IMR-90 (cell line): ENCODE measurements around the gene PLAAT4. TPM values are rescaled to one million over a fixed set of nuclear protein-coding genes. Genes with fewer than 3 reads are reported as not detected.

ENCODE experiments used
- ATAC-seq: fragments of 200-7000 bp; cut with Tn5 transposase; 2 replicates; pipeline ENCODE4 v1.9.1; 2020; ENCODE audit warnings: low read depth, mild to moderate bottlenecking, moderate library complexity
- BruUV-seq: library from RNA; stranded (reverse); fragments of 400-500 nt; replicated peaks from 2 replicates; lab custom pipeline; 2021; lab: Mats Ljungman, UMichigan
- CTCF ChIA-PET: fragments of 300-600 bp; formaldehyde crosslinking; extraction: SDS; loops from one replicate; lab custom pipeline; 2021; ENCODE audit warnings: antibody characterized with exemption; lab: Yijun Ruan, JAX
- POLR2A ChIA-PET: fragments of 300-600 bp; sonication (Branson Sonifier 250); formaldehyde crosslinking; loops from one replicate; lab custom pipeline; 2022; ENCODE audit warnings: antibody characterized with exemption; ENCODE audit not compliant: unreplicated experiment; lab: Charles Lee
- DNase-seq: peaks from one replicate; pipeline ENCODE4 v3.0.0; 2013
- H2AFZ ChIP-seq: replicated peaks from 2 replicates; pipeline ENCODE3; 2013; ENCODE audit warnings: low read length, mild to moderate bottlenecking; ENCODE audit not compliant: poor library complexity
- H2AK5ac ChIP-seq: 2 replicates; pipeline ENCODE4 v1.6.1; 2013; ENCODE audit warnings: low read depth, low read length, inconsistent platforms
- H2AK9ac ChIP-seq: replicated peaks from 2 replicates; pipeline ENCODE3; 2013; ENCODE audit warnings: mild to moderate bottlenecking, low read depth, low read length, moderate library complexity; ENCODE audit not compliant: poor library complexity
- H2BK120ac ChIP-seq: 2 replicates; pipeline ENCODE4 v1.6.1; 2013; ENCODE audit warnings: low read depth, low read length, inconsistent platforms
- H2BK15ac ChIP-seq: 3 replicates; pipeline ENCODE4 v1.6.1; 2013; ENCODE audit warnings: low read depth, low read length, inconsistent platforms
- H2BK20ac ChIP-seq: 2 replicates; pipeline ENCODE4 v1.6.1; 2013; ENCODE audit warnings: low read depth, mild to moderate bottlenecking, inconsistent platforms, low read length, moderate library complexity
- H2BK5ac ChIP-seq: 2 replicates; pipeline ENCODE4 v1.6.1; 2013; ENCODE audit warnings: mild to moderate bottlenecking, low read depth, low read length, inconsistent platforms; ENCODE audit not compliant: poor library complexity, severe bottlenecking
- H3K14ac ChIP-seq: replicated peaks from 2 replicates; pipeline ENCODE4 v1.6.1; 2013; ENCODE audit warnings: low read depth, low read length, inconsistent platforms
- H3K18ac ChIP-seq: 2 replicates; pipeline ENCODE4 v1.6.1; 2013; ENCODE audit warnings: low read depth, low read length, control low read depth
- H3K23ac ChIP-seq: 2 replicates; pipeline ENCODE4 v1.6.1; 2013; ENCODE audit warnings: low read depth, low read length, inconsistent platforms
- H3K27ac ChIP-seq: 2 replicates; pipeline ENCODE4 v1.5.1; 2013; ENCODE audit warnings: mild to moderate bottlenecking, control low read depth, low read length; ENCODE audit not compliant: insufficient read depth
- H3K27me3 ChIP-seq: 2 replicates; pipeline ENCODE4 v1.6.1; 2013; ENCODE audit warnings: low read length; ENCODE audit not compliant: control insufficient read depth, insufficient read depth
- H3K36me3 ChIP-seq: 2 replicates; pipeline ENCODE4 v1.6.1; 2013; ENCODE audit warnings: low read length, mixed read lengths; ENCODE audit not compliant: control insufficient read depth, insufficient read depth
- H3K4ac ChIP-seq: 2 replicates; pipeline ENCODE4 v1.6.1; 2013; ENCODE audit warnings: low read depth, low read length, inconsistent platforms
- H3K4me1 ChIP-seq: 2 replicates; pipeline ENCODE4 v1.6.1; 2013; ENCODE audit warnings: low read length, mixed read lengths; ENCODE audit not compliant: control insufficient read depth, insufficient read depth
- H3K4me2 ChIP-seq: 2 replicates; pipeline ENCODE4 v1.6.1; 2013; ENCODE audit warnings: low read depth, mild to moderate bottlenecking, control low read depth, low read length, moderate library complexity
- H3K4me3 ChIP-seq: 2 replicates; pipeline ENCODE4 v1.5.1; 2013; ENCODE audit warnings: low read depth, mild to moderate bottlenecking, control low read depth, low read length, moderate library complexity; ENCODE audit not compliant: insufficient read depth
- H3K56ac ChIP-seq: 2 replicates; pipeline ENCODE4 v1.6.1; 2013; ENCODE audit warnings: low read length, inconsistent platforms; ENCODE audit not compliant: insufficient read depth; ENCODE audit errors: extremely low read depth
- H3K79me1 ChIP-seq, 2 experiments: 2 replicates each; pipeline ENCODE4 v1.6.1; 2013; ENCODE audit warnings: low read length in 2 of 2, inconsistent platforms in 1 of 2, low read depth in 1 of 2
- H3K9ac ChIP-seq: 2 replicates; pipeline ENCODE4 v1.6.1; 2013; ENCODE audit warnings: low read depth, low read length, control low read depth
- H3K9me1 ChIP-seq: 2 replicates; pipeline ENCODE4 v1.6.1; 2013; ENCODE audit warnings: low read length, inconsistent platforms; ENCODE audit not compliant: insufficient read depth
- H3K9me3 ChIP-seq: 2 replicates; pipeline ENCODE4 v1.6.1; 2013; ENCODE audit warnings: low read length; ENCODE audit not compliant: control insufficient read depth, insufficient read depth
- H4K20me1 ChIP-seq: 2 replicates; pipeline ENCODE4 v1.6.1; 2013; ENCODE audit warnings: low read length, inconsistent platforms; ENCODE audit not compliant: insufficient read depth
- H4K5ac ChIP-seq: 2 replicates; pipeline ENCODE4 v1.6.1; 2013; ENCODE audit warnings: mild to moderate bottlenecking, low read depth, low read length, control low read depth
- H4K8ac ChIP-seq, 2 experiments: 2 replicates each; pipeline ENCODE4 v1.6.1; 2013; ENCODE audit warnings: low read depth in 2 of 2, low read length in 2 of 2, control low read depth in 1 of 2, inconsistent platforms in 1 of 2
- H4K91ac ChIP-seq: 2 replicates; pipeline ENCODE4 v1.6.1; 2013; ENCODE audit warnings: low read depth, low read length, inconsistent platforms; ENCODE audit not compliant: insufficient read depth
- FOS ChIP-seq: fragments of 150-350 bp; IDR thresholded peaks from 2 replicates; pipeline ENCODE4 v1.6.1; 2016; ENCODE audit warnings: low read depth, low read length
- MAFK ChIP-seq: IDR thresholded peaks from 2 replicates; pipeline ENCODE4 v1.6.1; 2012; ENCODE audit warnings: low read depth, low read length, improper control_type of control experiment
- POLR2A ChIP-seq: IDR thresholded peaks from 2 replicates; pipeline ENCODE4 v1.6.1; 2012; ENCODE audit warnings: mild to moderate bottlenecking, low read depth, low read length
- RAD21 ChIP-seq: IDR thresholded peaks from 2 replicates; pipeline ENCODE4 v1.6.1; 2012; ENCODE audit warnings: low read length, improper control_type of control experiment
- RCOR1 ChIP-seq: IDR thresholded peaks from 2 replicates; pipeline ENCODE4 v1.6.1; 2012; ENCODE audit warnings: mild to moderate bottlenecking, low read length, improper control_type of control experiment; ENCODE audit not compliant: insufficient replicate concordance
- WGBS, 2 experiments: methylation state at CpG; one replicate each; pipeline versions ENCODE4 v1.1.5 to v1.1.7; 2013; ENCODE audit warnings: missing lambda C conversion rate in 2 of 2; ENCODE audit not compliant: insufficient read length in 1 of 2; ENCODE audit errors: extremely low coverage in 2 of 2; 5-methylcytosine and 5-hydroxymethylcytosine counted together
- dilution Hi-C: fragments of 300-500 bp; cut with HindIII; formaldehyde crosslinking; loops from one replicate; pipeline ENCODE4 v1.14.3; 2018; ENCODE audit warnings: low sequenced_read_pairs; ENCODE audit not compliant: unreplicated experiment
- in situ Hi-C: fragments of 300-500 bp; cut with MboI; formaldehyde crosslinking; loops from 3 replicates; pipeline ENCODE4 v1.14.3; 2019; ENCODE audit warnings: low sequenced_read_pairs, inconsistent platforms, mixed read lengths
- intact Hi-C: fragments of 100-400 bp; cut with micrococcal nuclease; formaldehyde crosslinking; loops from 2 replicates; pipeline ENCODE4 v1.10.0; 2022
- polyA plus RNA-seq, 3 experiments: library from polyadenylated mRNA; depleted of rRNA; stranded (reverse); fragments of >200 nt; gene quantifications; 2 replicates each; pipeline ENCODE4 v1.2.3, GENCODE V29; 2012; ENCODE audit warnings: low replicate concordance in 1 of 3
- total RNA-seq: library from RNA; depleted of rRNA; stranded (reverse); fragments of >200 nt; gene quantifications from 2 replicates; pipeline ENCODE4 v1.2.3, GENCODE V29; 2012
- TF ChIP-seq, protein P1 (sequence below): conservative IDR thresholded peaks from 2 replicates; pipeline ENCODE4 v1.5.1; 2012; ENCODE audit warnings: mild to moderate bottlenecking, low read depth, low read length, improper control_type of control experiment

Gene PLAAT4
- total and polyA plus RNA-seq, 2 of the 4 experiments (the other 2 are of a cell fraction), result 0.17 to 0.18 TPM

GRCh38 chr11:63494975-63495374 is 41.6 kb upstream of the PLAAT4 start:
- no peak overlapping the region for H2BK20ac ChIP-seq
- peaks cover 29% of the 10 kb centered on the region for H3K27me3 ChIP-seq
- no peaks in the 10 kb centered on the region for H3K36me3 ChIP-seq
- ChIA-PET POLR2A (no interaction called here), CTCF (no interaction called here)
- H3K4me1 ChIP-seq, result no peaks in the 10 kb centered on the region
- no peak overlapping the region for H2AFZ ChIP-seq
- no peak overlapping the region for H3K56ac ChIP-seq
- no TSS peak for BruUV-seq
- H3K4me3 ChIP-seq, result no peak overlapping the region
- no peak overlapping the region for H2BK5ac ChIP-seq
- H4K91ac ChIP-seq, result no peak overlapping the region
- no peaks in the 10 kb centered on the region for H4K20me1 ChIP-seq
- in situ Hi-C loops (loop anchor here (25.0 kb wide), 1 partner anchor 442 kb away; the partner anchor contains the start of gene NAA40), dilution Hi-C loops (no loop called here), intact Hi-C loops (no loop called here)
- no peak overlapping the region for H2BK120ac ChIP-seq
- H3K27ac ChIP-seq, result no peak overlapping the region
- no peak overlapping the region for H2BK15ac ChIP-seq
- 60% methylated on average over 1 of the region's 6 CpGs; no CpG with 5 or more reads in 1 of the 2 experiments for WGBS, 2 experiments
- ATAC-seq, result no peak
- H3K18ac ChIP-seq, result no peak overlapping the region
- no peak overlapping the region for H3K9ac ChIP-seq
- no peak for TF ChIP-seq MAFK
- no peak for TF ChIP-seq RAD21
- TF ChIP-seq RCOR1, result no peak
- TF ChIP-seq, protein P1, sequence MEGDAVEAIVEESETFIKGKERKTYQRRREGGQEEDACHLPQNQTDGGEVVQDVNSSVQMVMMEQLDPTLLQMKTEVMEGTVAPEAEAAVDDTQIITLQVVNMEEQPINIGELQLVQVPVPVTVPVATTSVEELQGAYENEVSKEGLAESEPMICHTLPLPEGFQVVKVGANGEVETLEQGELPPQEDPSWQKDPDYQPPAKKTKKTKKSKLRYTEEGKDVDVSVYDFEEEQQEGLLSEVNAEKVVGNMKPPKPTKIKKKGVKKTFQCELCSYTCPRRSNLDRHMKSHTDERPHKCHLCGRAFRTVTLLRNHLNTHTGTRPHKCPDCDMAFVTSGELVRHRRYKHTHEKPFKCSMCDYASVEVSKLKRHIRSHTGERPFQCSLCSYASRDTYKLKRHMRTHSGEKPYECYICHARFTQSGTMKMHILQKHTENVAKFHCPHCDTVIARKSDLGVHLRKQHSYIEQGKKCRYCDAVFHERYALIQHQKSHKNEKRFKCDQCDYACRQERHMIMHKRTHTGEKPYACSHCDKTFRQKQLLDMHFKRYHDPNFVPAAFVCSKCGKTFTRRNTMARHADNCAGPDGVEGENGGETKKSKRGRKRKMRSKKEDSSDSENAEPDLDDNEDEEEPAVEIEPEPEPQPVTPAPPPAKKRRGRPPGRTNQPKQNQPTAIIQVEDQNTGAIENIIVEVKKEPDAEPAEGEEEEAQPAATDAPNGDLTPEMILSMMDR, result no peak
- TF ChIP-seq FOS, result no peak
- TF ChIP-seq POLR2A, result no peak
- H2AK5ac ChIP-seq, result no peak overlapping the region
- H3K79me1 ChIP-seq, result no peaks in the 10 kb centered on the region
- H4K5ac ChIP-seq, result no peak overlapping the region
- peaks cover 2% of the 10 kb centered on the region; the same call in 1 of the 2 replicates for H3K9me3 ChIP-seq
- no peaks in the 10 kb centered on the region; the same call in 1 of the 2 replicates for H3K9me1 ChIP-seq
- H3K23ac ChIP-seq, result no peak overlapping the region
- H3K14ac ChIP-seq, result no peak overlapping the region
- H2AK9ac ChIP-seq, result no peak overlapping the region
- no peak overlapping the region for H4K8ac ChIP-seq
- no peak overlapping the region for H3K4me2 ChIP-seq
- no peak for DNase-seq
- H3K4ac ChIP-seq, result no peak overlapping the region
